GM19023 (cell line): ENCODE data around the gene ATP8A1.

Experiments used
- ATAC-seq: cut with Tn5 transposase; IDR thresholded peaks from one replicate; pipeline ENCODE4 v1.9.1; 2021; ENCODE audit warnings: mild to moderate bottlenecking, moderate library complexity; ENCODE audit not compliant: unreplicated experiment

Gene ATP8A1

DNA sequence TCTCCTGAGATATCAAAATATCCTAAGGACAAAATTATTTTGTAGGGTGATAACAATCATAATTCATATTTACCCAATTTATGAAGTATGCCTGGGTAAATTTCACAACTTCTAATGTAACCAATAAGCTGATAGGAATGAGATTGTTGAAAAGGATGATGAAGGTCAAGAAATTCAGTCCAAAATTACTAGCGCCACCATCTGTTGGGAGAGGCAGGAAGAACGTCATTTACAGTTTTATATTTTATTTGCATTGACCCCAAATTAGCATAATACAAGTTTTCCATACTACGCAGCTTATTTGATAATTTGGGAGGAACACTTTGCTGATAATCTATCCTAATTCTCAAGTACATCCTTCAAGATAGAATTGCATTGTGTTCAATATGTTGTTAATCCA is 78.7 kb downstream of the ATP8A1 start:
- no peak for ATAC-seq

- no peak for ATAC-seq
These were observed 82.0 kb downstream of the ATP8A1 start for GRCh38 chr4:42574870-42575430.

DNA sequence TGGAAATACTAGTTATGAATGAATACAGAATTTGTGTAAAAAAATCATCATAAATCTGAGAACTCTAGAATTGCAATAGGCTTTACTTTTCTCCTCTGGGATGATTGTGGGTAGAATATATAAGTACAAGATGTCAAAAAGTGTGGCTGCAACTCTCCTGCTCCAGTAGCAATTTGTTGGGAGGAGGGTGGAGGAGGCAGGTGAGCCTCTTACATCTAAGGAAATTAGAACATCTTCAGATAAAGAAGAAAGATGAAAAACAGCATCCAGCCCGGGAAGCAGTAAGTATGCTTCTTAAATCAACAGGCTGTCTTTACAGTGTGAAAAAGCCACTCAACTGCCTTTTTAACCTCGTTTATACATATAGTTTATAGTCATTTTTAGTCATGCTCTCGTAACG is 83.7 kb downstream of the ATP8A1 start:
- no peak for ATAC-seq

GRCh38 chr4:42570221-42570620 is 86.7 kb downstream of the ATP8A1 start:
- no peak for ATAC-seq

DNA sequence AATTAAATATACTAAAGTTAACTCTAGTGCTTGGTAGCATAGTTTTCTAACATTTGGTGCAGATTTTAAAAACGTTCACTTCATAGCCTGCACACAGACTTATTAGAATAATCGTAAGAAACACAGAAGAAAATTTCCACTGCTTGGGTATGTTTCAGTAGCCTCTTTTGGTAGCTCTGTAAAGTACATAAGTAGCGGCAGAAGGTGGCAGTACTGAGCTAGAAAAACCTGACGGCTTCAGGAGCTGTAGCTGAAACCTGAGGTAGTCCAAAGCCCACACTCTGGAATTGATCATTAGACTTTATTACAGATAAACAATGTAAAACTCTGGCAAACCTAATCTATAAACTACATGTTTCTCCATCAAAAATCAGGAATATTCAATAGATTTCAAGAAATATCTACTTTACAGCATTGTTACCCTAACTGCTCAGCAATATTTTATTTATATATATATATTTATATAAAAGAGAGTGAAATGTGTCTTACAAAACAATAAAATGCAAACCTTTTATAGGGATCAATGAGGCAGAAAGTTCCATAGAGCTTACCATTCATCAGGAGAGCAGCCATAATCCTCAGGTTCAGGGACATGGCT is 88.2 kb downstream of the ATP8A1 start:
- peak; percentile 91 for ATAC-seq

- no peak for ATAC-seq
These were observed 90.1 kb downstream of the ATP8A1 start for GRCh38 chr4:42566835-42567234.

DNA sequence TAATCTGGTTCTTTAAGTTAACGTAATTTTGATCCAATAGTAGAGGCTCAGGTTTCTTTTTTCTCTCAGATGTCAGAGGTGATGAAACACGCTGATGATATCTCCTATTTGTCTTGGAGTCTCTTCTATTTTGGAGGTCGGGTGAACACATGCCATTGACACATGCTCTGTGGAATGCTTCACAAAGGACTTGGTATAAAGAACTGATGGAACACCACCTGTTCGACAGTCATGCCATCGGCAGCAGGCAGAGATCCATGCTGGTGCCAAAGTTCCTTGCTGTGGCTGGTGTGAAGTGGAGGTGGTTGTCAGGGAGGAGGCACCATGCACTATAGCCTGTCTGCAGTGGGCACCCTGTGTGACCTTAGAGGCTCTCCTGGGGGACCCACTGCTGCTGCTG is 94.9 kb downstream of the ATP8A1 start:
- ATAC-seq, result no peak

- ATAC-seq, result no peak
These were observed 95.9 kb downstream of the ATP8A1 start for GRCh38 chr4:42561031-42561430.

GRCh38 chr4:42560467-42560861 is 96.4 kb downstream of the ATP8A1 start:
- no peak for ATAC-seq

DNA sequence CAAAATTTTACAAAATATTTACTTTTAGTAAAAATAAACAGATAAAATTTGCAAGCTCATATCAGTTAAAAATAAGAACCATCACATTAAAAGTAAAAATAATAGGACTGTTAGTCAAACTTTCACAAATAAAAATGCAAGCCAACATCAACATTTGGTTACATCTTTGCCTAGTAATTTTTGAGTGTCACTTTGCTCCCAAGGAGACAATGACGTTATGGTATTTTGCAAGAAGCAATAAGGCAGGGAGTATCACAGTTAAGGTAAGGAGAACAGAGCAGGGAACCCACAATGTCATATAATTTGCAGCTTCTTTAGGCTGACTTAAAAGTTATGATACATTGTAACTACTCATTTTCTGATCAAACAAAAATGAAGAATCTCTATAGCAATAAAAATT is 98.7 kb downstream of the ATP8A1 start:
- no peak for ATAC-seq

DNA sequence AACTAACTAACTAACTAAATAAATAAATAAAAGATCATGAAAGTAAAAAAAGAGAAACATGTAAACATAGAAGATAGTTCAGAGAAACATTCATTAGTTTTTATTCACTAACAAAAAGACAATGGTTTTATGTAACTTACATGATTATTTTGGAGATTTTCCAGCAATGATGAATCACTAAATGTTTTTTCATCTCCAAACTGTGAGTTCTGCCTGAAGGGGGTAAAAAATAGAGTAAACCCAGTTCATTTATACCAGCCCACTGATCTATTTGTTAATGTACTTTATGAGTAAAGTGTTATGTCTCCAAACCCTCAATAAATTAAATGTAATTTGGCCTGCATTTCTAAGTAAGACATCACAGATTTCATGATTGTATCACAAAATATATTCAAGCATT is 101.1 kb downstream of the ATP8A1 start:
- ATAC-seq, result no peak

GRCh38 chr4:42554072-42554471 is 102.8 kb downstream of the ATP8A1 start:
- ATAC-seq, result no peak

GRCh38 chr4:42549896-42550295 is 107.0 kb downstream of the ATP8A1 start:
- no peak for ATAC-seq

GRCh38 chr4:42547805-42548204 is 109.1 kb downstream of the ATP8A1 start:
- ATAC-seq, result no peak

DNA sequence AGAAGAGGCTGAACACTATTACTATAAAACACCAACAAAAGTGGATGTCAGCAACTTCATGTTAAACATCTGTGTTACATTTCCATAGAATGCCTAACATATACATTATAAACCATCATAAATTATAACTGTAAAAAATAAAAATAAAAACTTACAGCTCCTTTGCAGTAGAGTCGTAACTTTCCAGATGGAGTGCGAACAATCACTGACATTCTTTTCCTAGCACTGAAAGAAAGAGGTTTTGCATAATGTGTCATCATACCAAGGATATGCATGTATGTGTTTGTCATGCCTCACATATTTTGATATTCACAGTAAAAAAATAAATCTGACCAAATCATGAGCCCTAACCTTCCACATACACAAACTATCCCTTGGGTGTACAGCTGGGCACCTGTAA is 113.1 kb downstream of the ATP8A1 start:
- ATAC-seq, result no peak

- no peak for ATAC-seq
These were observed 113.8 kb downstream of the ATP8A1 start for GRCh38 chr4:42543126-42543525.

- ATAC-seq, result no peak
These were observed 115.3 kb downstream of the ATP8A1 start for GRCh38 chr4:42541647-42542046.

- ATAC-seq, result no peak
These were observed 123.9 kb downstream of the ATP8A1 start for GRCh38 chr4:42533042-42533441.

- no peak for ATAC-seq
These were observed 125.4 kb downstream of the ATP8A1 start for GRCh38 chr4:42531341-42532030.

- no peak for ATAC-seq
These were observed 133.7 kb downstream of the ATP8A1 start for GRCh38 chr4:42523066-42523718.

GRCh38 chr4:42519803-42520417 is 137.0 kb downstream of the ATP8A1 start:
- ATAC-seq, result no peak
